ENCODE data around the gene HS3ST3A1. TPM values are rescaled to one million over a fixed set of nuclear protein-coding genes. Genes with fewer than 3 reads are reported as not detected.

Gene HS3ST3A1
- total RNA-seq, 3 donors from 2014 or later = 0.27 TPM; not detected in 2

DNA sequence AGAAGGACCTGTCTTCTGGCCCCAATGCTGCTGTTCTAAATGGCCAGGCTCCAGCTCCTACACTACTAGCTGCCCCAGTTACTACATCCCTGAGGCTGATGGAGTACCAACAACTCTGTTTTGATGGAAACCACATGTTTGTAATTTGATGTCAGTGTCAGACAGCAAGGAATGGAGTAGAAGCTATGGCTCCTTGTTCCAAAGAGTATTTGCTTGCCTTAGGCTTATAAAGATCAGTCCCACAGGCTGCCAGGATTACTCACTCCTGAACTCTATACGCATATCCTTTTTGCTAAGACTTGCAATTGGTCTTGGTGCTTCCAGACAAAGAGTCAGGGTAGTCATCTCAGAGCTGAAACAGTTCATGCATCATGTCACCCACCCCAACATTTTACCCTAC, 139.6 kb downstream of the HS3ST3A1 start:
- no peak overlapping the region for H3K4me3 Mint-ChIP-seq
- ATAC-seq (no peak), DNase-seq (no peak)
- no peaks in the 10 kb centered on the region for H3K36me3 Mint-ChIP-seq (ENCODE audit: insufficient read depth)
- peaks cover 1% of the 10 kb centered on the region for H3K27me3 Mint-ChIP-seq (ENCODE audit: low read depth)
- H3K4me1 Mint-ChIP-seq (ENCODE audit: low read depth) = no peaks in the 10 kb centered on the region
- H3K9me3 Mint-ChIP-seq = no peaks in the 10 kb centered on the region

DNA sequence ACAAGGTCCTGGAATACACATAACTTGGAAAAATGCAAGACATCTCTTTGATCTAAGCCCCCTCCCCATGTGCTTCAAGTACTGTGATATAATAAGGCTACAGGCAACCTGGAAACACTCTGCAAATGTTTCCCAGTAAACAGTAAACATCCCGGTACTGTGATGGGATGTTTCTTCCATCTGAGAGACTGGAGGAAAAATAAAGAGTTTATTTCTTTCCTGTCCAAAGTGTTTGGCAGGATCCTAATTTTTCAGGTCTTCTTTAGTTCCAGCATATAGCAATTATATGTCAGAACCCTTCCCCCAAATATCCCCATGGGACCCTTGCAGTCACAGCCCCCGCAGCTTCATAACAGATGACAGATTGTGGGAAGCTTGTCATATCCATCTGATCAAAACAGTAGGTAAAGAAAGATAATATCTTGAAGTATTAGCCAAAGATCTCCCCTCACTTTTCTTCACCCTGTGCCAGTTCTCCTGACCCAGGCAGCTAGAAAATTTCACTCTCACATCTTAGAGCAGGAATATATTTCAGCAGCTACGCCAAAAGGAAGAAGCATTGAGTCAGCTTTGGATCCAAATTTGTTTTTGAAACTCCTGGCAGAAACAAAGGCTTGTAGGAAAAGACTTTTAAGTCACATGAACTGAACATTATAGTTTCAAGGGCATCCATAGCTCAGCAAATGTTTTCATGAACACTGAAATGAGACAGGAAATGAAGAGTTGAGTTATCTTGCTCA, 141.3 kb downstream of the HS3ST3A1 start:
- Mint-ChIP-seq H3K27me3 (ENCODE audit: low read depth) (peaks cover 1% of the 10 kb centered on the region), H3K4me3 (no peak overlapping the region), H3K4me1 (ENCODE audit: low read depth) (no peaks in the 10 kb centered on the region), H3K9me3 (no peaks in the 10 kb centered on the region), H3K36me3 (ENCODE audit: insufficient read depth) (no peaks in the 10 kb centered on the region)
- DNase-seq (no peak), ATAC-seq (no peak)

DNA sequence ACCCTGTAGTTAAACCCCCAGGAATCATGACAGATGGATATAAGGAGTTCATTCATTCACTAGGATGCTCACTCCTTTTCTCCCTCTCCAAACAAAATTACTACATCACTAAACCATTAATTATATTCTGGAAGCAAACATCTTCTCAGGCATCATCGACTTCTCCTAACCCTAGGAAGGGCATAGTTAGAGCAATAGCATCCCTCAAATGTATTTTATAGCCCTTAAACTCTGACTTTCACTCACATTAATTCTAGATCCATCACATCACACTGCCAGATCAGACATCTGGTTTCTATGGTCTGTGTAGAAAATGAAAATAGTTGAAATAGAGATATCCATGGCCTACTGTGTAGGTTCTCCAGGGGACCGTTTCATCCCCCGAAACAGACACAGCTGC, 143.9 kb downstream of the HS3ST3A1 start:
- no peaks in the 10 kb centered on the region for H3K4me1 Mint-ChIP-seq (ENCODE audit: low read depth)
- ATAC-seq (no peak), DNase-seq (no peak)
- H3K9me3 Mint-ChIP-seq = no peaks in the 10 kb centered on the region
- no peak overlapping the region for H3K4me3 Mint-ChIP-seq
- H3K27me3 Mint-ChIP-seq (ENCODE audit: low read depth) = peaks cover 1% of the 10 kb centered on the region
- no peaks in the 10 kb centered on the region for H3K36me3 Mint-ChIP-seq (ENCODE audit: insufficient read depth)
